NB4 (cell line): Measurements from ENCODE around the gene QRICH1.

Source experiments
- CTCF ChIP-seq: IDR thresholded peaks from one replicate; pipeline ENCODE4 v1.5.1; 2012; ENCODE audit warnings: low read depth, low read length
- POLR2A ChIP-seq: IDR thresholded peaks from 2 replicates; pipeline ENCODE4 v1.6.1; 2011; ENCODE audit warnings: mild to moderate bottlenecking; ENCODE audit not compliant: insufficient read length; ENCODE audit errors: extremely low read depth

GRCh38 chr3:49004352-49005302 is 89.2 kb downstream of the QRICH1 start:
- TF ChIP-seq CTCF (no peak), POLR2A (no peak)
